C4-2B (cell line): ENCODE measurements around the gene FOXP1.

Experiments used
- H3K27ac ChIP-seq: fragments of 450-650 bp; 2 replicates; pipeline ENCODE4 v1.5.1; 2017
- CTCF ChIP-seq: fragments of 450-650 bp; conservative IDR thresholded peaks from 2 replicates; pipeline ENCODE4 v1.5.1; 2017; ENCODE audit warnings: mild to moderate bottlenecking
- ZFX ChIP-seq: fragments of 450-650 bp; IDR thresholded peaks from 2 replicates; pipeline ENCODE4 v1.6.1; 2017

Gene FOXP1

DNA sequence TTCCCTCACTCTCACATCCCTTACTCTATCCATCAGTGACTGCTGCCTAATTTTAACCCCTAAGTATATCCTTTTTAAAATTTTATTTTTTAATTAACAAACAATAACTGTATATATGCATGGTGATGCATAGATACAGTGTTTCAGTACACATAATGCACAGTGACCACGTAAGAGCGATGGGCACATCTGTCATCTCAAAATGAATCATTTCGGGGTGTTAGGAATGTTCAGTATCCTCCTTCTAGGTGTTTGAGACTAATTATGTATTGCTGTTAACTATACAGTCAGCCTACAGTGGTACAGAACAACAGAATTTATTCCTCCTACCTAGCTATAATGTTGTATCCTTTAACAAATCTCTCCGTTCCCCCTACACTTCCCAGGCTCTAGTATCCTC, 307.0 kb downstream of the FOXP1 start:
- TF ChIP-seq ZFX = no peak
- no peak for TF ChIP-seq CTCF
- H3K27ac ChIP-seq = no peak overlapping the region

DNA sequence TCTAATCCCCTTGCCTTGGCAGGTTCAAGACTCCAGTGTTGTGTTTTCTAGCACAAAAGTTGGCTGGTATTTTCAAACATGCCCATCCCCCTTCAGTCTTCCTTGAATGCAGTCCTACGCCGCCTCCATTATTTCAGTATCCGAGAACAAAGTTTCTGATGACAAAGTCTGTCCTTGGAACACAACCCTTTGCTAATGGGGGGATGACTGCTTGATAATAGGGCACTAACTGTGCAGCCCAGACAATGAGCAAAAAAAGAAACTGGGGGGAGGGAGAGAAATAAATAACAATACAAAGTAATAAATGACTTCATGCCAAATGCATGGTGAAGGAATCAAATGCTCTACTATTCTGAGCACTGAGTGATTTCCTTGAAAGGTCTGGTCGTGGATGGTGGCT, 310.1 kb downstream of the FOXP1 start:
- TF ChIP-seq ZFX (no peak), CTCF (no peak)
- no peak overlapping the region for H3K27ac ChIP-seq

- TF ChIP-seq CTCF = no peak
- no peak for TF ChIP-seq ZFX
- H3K27ac ChIP-seq = no peak overlapping the region
Observed at GRCh38 chr3:71271596-71271995, 311.9 kb downstream of the FOXP1 start.

DNA sequence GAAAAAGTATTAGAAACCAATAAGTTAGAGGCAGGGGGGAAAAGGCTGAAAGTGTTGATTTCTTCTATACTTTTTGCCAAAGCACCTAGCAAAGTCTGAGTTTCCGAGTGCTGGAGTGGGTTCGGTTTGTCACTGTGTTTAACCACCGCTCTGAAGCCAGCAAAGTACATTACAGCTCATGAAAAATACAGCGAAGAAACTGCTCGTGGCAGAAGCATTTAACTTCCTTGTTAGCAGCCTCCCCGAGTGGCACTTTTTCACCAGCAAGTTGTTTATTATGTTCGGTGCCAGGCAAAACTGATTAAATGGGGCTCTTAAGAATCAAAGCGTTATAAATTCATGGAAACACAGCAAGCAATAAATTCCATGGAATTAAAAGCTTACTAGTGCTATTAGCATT, 313.6 kb downstream of the FOXP1 start:
- H3K27ac ChIP-seq = no peak overlapping the region

GRCh38 chr3:71268462-71268999, 315.0 kb downstream of the FOXP1 start:
- H3K27ac ChIP-seq = no peak overlapping the region
- no peak for TF ChIP-seq CTCF

More for the DNA sequence above, 313.6 kb downstream of the FOXP1 start:
- no peak for TF ChIP-seq ZFX

DNA sequence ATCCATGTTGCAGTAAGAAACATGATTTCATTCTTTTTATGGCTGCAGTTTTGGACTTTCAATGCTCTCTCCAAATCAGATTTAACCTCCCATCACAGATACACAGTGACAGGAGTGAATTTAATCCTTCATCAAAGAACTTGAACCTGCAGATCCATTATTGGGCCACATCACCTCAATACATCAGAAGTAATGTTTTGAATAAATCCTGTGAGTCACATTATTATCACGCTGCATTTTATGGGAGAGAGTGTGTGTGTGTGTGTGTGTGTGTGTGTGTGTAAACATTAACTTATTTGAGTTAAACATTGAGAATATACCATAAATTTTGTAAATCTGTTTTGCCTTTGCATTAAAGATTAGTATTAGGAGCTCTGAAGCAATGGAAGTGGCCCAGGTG, 316.7 kb downstream of the FOXP1 start:
- H3K27ac ChIP-seq = no peak overlapping the region
- no peak for TF ChIP-seq CTCF
- no peak for TF ChIP-seq ZFX

DNA sequence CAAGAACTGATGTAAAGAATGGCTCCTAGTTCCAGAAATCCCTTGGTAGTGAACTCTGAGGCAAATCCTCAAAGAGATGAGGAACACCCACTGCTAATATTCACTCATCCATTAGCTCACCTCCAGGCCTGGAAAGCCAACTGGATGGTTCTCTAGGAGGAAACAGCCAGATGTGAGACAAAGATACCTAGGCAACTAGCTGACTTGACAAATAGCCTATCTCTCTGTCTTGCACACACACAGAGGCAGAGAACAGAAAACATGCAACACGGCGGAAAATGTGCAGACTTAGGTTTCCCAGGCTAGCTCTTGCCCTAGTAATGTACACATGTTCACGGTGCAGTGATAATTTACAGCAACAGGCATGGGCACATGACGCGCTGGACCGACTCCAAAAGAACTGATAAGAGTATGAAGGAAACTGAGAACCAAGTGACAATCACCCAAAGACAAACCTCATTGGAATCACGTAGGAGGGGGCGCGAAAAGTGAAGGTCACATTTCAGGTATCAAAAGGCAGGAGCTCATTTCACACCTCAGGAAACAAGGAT, 318.1 kb downstream of the FOXP1 start:
- H3K27ac ChIP-seq = no peak overlapping the region
- no peak for TF ChIP-seq CTCF
- no peak for TF ChIP-seq ZFX

DNA sequence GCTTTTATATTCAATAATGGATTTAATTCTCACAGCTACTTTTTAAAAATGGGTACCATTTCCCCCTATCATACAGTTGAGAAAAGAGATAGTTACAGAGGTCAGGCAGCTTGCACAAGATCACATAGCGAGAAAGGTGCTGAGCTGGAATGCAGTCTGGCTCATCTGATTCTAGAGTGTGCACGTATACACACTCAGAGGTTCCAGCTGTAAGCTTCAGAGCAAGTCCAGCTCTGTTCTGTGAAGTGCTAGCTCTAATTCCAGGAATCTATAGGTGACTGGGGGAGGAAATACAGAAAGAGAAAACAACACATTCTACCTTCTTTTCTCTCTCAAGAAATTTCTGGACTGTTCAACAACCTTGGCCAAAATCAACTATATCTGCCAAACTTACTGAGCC, 318.7 kb downstream of the FOXP1 start:
- TF ChIP-seq CTCF = no peak
- TF ChIP-seq ZFX = no peak

More for the DNA sequence above, 318.7 kb downstream of the FOXP1 start:
- no peak overlapping the region for H3K27ac ChIP-seq
